ENCODE measurements around the gene ZFP69B. TPM values are rescaled to one million over a fixed set of nuclear protein-coding genes. Genes with fewer than 3 reads are reported as not detected.

Gene ZFP69B
- polyA plus RNA-seq, 1 donor (not counting 4 experiments of a cell fraction or from before 2014, with no cell fraction given), result 1.9 TPM

GRCh38 chr1:40407453-40407852 is 42.8 kb upstream of the ZFP69B start:
- H2AFZ ChIP-seq (ENCODE audit: control insufficient read depth, low read length), result no peak overlapping the region
- TF ChIP-seq EZH2 (IDR thresholded peaks at IDR 0.05; ENCODE audit: low read length), result no peak
- TF ChIP-seq, protein P1, sequence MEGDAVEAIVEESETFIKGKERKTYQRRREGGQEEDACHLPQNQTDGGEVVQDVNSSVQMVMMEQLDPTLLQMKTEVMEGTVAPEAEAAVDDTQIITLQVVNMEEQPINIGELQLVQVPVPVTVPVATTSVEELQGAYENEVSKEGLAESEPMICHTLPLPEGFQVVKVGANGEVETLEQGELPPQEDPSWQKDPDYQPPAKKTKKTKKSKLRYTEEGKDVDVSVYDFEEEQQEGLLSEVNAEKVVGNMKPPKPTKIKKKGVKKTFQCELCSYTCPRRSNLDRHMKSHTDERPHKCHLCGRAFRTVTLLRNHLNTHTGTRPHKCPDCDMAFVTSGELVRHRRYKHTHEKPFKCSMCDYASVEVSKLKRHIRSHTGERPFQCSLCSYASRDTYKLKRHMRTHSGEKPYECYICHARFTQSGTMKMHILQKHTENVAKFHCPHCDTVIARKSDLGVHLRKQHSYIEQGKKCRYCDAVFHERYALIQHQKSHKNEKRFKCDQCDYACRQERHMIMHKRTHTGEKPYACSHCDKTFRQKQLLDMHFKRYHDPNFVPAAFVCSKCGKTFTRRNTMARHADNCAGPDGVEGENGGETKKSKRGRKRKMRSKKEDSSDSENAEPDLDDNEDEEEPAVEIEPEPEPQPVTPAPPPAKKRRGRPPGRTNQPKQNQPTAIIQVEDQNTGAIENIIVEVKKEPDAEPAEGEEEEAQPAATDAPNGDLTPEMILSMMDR (optimal IDR thresholded peaks at IDR 0.05 in 1 of 3, IDR thresholded peaks at IDR 0.05 in 1 of 3, conservative IDR thresholded peaks at IDR 0.05 in 1 of 3; ENCODE audit: extremely low read depth in 1 of 3, insufficient read depth in 2 of 3, low read length in 3 of 3), result no peak
- H3K4me3 ChIP-seq (ENCODE audit: control insufficient read depth in 2 of 3, extremely low read depth in 1 of 3, insufficient read depth in 2 of 3, low read depth in 1 of 3, low read length in 3 of 3), result no peak overlapping the region
- no peaks in the 10 kb centered on the region for H3K36me3 ChIP-seq (ENCODE audit: control insufficient read depth in 2 of 2, extremely low read depth in 1 of 2, insufficient read depth in 2 of 2, low read length in 2 of 2)
- no peaks in the 10 kb centered on the region for H3K9me3 ChIP-seq (ENCODE audit: control insufficient read depth, low read depth, low read length)
- H3K27ac ChIP-seq (ENCODE audit: control insufficient read depth, insufficient read depth, low read length), result no peak overlapping the region
- dilution Hi-C loops (cut with MboI; ENCODE audit: extremely low pct_ligation_motif_present, low sequenced_read_pairs), result no loop called here
- no peaks in the 10 kb centered on the region for H4K20me1 ChIP-seq (ENCODE audit: control insufficient read depth, extremely low read depth, insufficient read depth, low read length)
- FAIRE-seq (no peak), DNase-seq (ENCODE audit: low read depth, low spot score) (no peak)
- H3K9ac ChIP-seq (ENCODE audit: control insufficient read depth, extremely low read depth, insufficient read depth, low read length), result no peak overlapping the region
- H3K4me2 ChIP-seq (ENCODE audit: control insufficient read depth, extremely low read depth, insufficient read depth, low read depth, low read length), result no peak overlapping the region
- H3K79me2 ChIP-seq (ENCODE audit: control insufficient read depth, insufficient read depth, low read length), result peaks cover 3% of the 10 kb centered on the region
- H3K9me1 ChIP-seq (ENCODE audit: control insufficient read depth, extremely low read depth, insufficient read depth, low read length), result no peaks in the 10 kb centered on the region
- no peaks in the 10 kb centered on the region for H3K27me3 ChIP-seq (ENCODE audit: control insufficient read depth, extremely low read depth, insufficient read depth, low read length)
- H3K4me1 ChIP-seq (ENCODE audit: control insufficient read depth, extremely low read depth, insufficient read depth, low read length), result peaks cover 6% of the 10 kb centered on the region

DNA sequence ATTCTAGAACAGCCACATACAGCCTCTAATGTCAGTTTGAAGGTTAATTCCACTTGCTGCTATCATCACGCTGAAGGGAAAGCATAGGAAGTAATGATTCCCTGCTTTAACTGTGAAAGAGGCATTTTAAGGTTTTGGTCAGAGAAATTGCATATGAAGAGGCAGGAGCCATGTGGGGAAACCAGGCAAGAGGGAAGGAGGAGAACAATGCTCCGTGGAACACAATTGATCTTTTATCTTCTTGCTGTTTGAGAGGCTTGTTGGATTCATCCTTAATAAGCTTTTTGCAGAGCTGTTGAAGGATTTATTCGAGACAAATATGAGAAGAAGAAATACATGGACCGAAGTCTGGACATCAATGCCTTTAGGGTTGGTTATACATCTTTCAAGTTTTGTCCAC is 40.8 kb upstream of the ZFP69B start:
- Histone ChIP-seq H3K27ac (ENCODE audit: control insufficient read depth, insufficient read depth, low read length) (no peak overlapping the region), H3K79me2 (ENCODE audit: control insufficient read depth, insufficient read depth, low read length) (peaks cover 3% of the 10 kb centered on the region)

More for the DNA sequence above, 40.8 kb upstream of the ZFP69B start:
- no peaks in the 10 kb centered on the region for H3K27me3 ChIP-seq (ENCODE audit: control insufficient read depth, extremely low read depth, insufficient read depth, low read length)
- H3K4me3 ChIP-seq (ENCODE audit: control insufficient read depth in 2 of 3, extremely low read depth in 1 of 3, insufficient read depth in 2 of 3, low read depth in 1 of 3, low read length in 3 of 3), result no peak overlapping the region
- no peaks in the 10 kb centered on the region for H3K9me3 ChIP-seq (ENCODE audit: control insufficient read depth, low read depth, low read length)
- no peak overlapping the region for H3K9ac ChIP-seq (ENCODE audit: control insufficient read depth, extremely low read depth, insufficient read depth, low read length)
- FAIRE-seq, result no peak
- no peak for DNase-seq (ENCODE audit: low read depth, low spot score)
- H3K9me1 ChIP-seq (ENCODE audit: control insufficient read depth, extremely low read depth, insufficient read depth, low read length), result no peaks in the 10 kb centered on the region
- no peak for TF ChIP-seq EZH2 (IDR thresholded peaks at IDR 0.05; ENCODE audit: low read length)
- TF ChIP-seq, protein P1 (optimal IDR thresholded peaks at IDR 0.05 in 1 of 3, IDR thresholded peaks at IDR 0.05 in 1 of 3, conservative IDR thresholded peaks at IDR 0.05 in 1 of 3; ENCODE audit: extremely low read depth in 1 of 3, insufficient read depth in 2 of 3, low read length in 3 of 3), result no peak
- H2AFZ ChIP-seq (ENCODE audit: control insufficient read depth, low read length), result no peak overlapping the region
- dilution Hi-C loops (cut with MboI; ENCODE audit: extremely low pct_ligation_motif_present, low sequenced_read_pairs), result no loop called here
- peaks cover 0 to 1% of the 10 kb centered on the region in 2 experiments for H3K36me3 ChIP-seq (ENCODE audit: control insufficient read depth in 2 of 2, extremely low read depth in 1 of 2, insufficient read depth in 2 of 2, low read length in 2 of 2)
- no peaks in the 10 kb centered on the region for H4K20me1 ChIP-seq (ENCODE audit: control insufficient read depth, extremely low read depth, insufficient read depth, low read length)
- H3K4me1 ChIP-seq (ENCODE audit: control insufficient read depth, extremely low read depth, insufficient read depth, low read length), result peaks cover 6% of the 10 kb centered on the region
- no peak overlapping the region for H3K4me2 ChIP-seq (ENCODE audit: control insufficient read depth, extremely low read depth, insufficient read depth, low read depth, low read length)

All from keratinocyte (primary cell).